Right ventricle myocardium inferior (tissue), 1 donor: ENCODE results near the gene HEXD. TPM values are rescaled to one million over a fixed set of nuclear protein-coding genes. Genes with fewer than 3 reads are reported as not detected.
"Not testable (repeated sequence)": the region's sequence is repeated elsewhere in the genome, so short reads cannot be mapped to it uniquely, and the experiment has no call there.

Source experiments
- ATAC-seq: fragments of 200-7000 bp; cut with Tn5 transposase; one replicate; pipeline ENCODE4 v1.9.1; 2020; ENCODE audit warnings: mild to moderate bottlenecking, moderate library complexity
- DNase-seq: peaks from one replicate; pipeline ENCODE4 v3.0.0; 2021; ENCODE audit errors: missing footprints
- intact Hi-C: fragments of 100-400 bp; cut with DNase I; formaldehyde crosslinking; loops from one replicate; pipeline ENCODE4 v1.11.0; 2022
- total RNA-seq: library from RNA; stranded (reverse); fragmentation: NEBNext Ultra II Directional; extraction: Animal tissue kit (Norgen Biotek cat#: 25700); gene quantifications from one replicate; pipeline ENCODE4 v1.2.1, GENCODE V29; 2021
- donor health status: DM: no; HTN: yes; CAD: no; lungs with severe emphysema.

HEXD gene
- total RNA-seq, 1 donor from 2014 or later = 14.4 TPM

GRCh38 chr17:82446124-82446523 is 28.0 kb downstream of the HEXD start:
- ATAC-seq (no peak), DNase-seq (no peak)
- intact Hi-C loops = no loop called here

DNA sequence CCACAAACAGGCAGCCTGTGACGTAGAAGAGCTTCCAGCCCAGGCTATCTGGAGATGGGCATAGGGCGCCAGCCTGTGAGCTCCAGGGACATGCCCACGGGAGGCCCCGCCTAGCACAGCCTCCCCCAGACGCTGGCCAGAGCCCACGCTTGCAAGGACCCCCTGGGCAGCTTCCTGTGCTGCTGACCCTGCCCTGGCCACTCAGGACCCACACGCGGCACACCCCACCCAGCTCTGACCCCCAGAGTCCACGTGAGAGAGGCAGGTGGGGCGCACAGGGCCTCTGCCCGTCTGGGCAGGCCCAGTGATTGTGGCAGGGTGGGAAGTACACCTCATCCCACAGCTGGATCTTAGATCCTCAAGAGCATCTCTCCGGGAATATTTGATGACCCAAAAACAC is 28.5 kb downstream of the HEXD start:
- no peak for ATAC-seq
- no peak for DNase-seq
- intact Hi-C loops = no loop called here

DNA sequence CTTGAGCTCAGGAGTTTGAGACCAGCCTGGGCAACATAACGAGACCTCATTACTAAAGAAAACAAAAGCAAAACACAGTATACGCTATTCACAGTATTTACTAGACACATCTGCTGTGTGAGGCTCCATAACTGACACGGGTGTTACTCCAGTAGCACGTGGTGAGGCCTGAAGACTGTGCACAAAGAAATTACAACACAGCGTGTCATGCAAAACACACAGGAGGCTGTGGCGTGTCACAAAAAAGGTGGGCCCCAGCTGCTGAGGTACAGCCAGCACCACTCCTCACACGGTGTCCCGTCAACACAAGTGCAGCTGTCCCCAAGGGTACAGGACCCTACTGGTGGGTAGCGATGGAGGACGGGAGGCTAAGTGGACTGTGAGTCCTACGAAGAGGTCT is 29.7 kb downstream of the HEXD start:
- DNase-seq (no peak), ATAC-seq (no peak)
- intact Hi-C loops = no loop called here

GRCh38 chr17:82449131-82449882 is 31.2 kb downstream of the HEXD start:
- no peak for DNase-seq
- no peak for ATAC-seq
- intact Hi-C loops = no loop called here

DNA sequence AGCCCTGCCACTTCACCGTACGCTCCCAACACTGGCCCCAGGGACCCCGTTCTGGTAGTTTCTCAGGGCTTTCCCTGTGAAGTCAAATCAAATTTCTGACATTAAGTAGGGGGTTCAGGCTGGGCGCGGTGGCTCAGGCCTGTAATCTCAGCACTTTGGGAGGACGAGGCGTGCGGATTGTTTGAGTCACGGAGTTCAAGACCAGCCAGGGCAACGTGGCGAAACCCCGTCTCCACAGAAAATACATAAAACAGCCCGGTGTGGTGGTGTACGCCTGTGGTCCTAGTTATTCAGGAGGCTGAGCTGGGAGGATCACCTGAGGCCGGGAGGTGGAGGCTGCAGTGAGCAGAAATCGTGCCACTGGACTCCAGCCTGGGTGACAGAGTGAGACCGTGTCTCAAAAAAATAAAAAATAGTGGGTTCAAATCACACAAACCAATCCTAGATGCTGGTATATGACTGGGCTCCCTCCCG is 31.8 kb downstream of the HEXD start:
- DNase-seq = no peak
- peak; percentile 1 for ATAC-seq
- intact Hi-C loops = loop anchor here (5.0 kb wide), 1 partner anchor 33 kb away; the partner anchor contains the start of genes HEXD and OGFOD3

DNA sequence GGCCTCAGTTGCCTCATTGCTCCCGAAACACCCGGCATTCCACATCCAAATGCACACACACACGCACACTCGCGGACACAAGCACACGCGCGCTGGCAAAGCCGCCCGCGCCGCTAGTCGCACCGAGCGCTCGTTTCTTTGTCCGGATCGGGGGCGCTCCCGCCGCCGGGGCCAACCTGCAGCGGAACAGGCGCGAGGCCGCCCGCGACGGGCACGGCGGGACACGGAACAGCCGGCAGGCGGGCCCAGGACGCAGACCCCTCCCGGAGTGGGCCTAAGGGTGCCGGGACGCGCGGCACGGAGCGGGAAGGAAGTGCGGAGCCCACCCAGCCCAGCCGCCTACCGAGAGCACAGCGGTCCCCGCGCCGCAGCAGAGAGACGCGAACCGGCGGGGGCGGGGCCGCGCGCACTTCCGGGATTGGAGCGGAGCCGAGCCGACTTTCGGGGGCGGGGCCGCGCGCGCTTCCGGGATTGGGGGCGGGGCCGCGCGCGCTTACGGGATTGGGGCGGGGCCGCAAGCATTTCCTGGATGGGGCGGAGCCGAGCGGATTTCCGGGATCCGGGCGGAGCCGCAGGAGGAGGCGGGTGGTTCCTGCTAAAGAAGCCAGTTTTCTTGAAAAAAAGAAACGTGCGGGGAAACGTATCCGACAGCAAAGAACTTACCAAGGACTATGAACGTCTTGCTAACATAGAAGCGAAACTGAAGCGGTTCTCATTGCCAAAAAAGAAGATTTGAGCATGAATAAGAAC is 32.4 kb downstream of the HEXD start, which contains the start of gene CYBC1:
Gene CYBC1 (minus strand): TSS at position 396 of the 750 bp plus-strand sequence. CDS start 1,498 bp downstream, outside the sequence.
- intact Hi-C loops = loop anchor here (5.0 kb wide), 1 partner anchor 33 kb away; the partner anchor contains the start of genes HEXD and OGFOD3
- DNase-seq = peak; percentile 96
- peak; percentile 96 for ATAC-seq

DNA sequence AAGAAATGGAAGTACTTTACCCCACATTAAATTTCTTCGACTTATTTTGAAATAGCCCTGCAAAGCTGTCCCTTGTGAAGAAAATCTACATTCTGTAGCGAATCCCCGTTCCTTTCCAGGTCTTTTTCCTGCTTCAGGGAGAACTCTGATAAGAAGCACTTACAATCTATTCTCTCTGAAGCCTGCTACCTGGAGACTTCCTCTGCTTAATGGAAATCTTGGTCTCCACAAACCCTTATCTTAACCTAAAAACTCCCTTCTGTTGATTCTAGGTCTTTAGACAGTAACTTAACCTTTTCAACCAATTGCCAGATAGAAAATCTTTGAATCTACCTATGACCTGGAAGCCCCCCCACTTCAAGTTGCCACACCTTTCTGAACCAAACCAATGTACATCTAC is 34.0 kb downstream of the HEXD start:
- ATAC-seq (no peak), DNase-seq (no peak)
- intact Hi-C loops = loop anchor here (5.0 kb wide), 1 partner anchor 35 kb away; the partner anchor contains the start of genes HEXD and OGFOD3

DNA sequence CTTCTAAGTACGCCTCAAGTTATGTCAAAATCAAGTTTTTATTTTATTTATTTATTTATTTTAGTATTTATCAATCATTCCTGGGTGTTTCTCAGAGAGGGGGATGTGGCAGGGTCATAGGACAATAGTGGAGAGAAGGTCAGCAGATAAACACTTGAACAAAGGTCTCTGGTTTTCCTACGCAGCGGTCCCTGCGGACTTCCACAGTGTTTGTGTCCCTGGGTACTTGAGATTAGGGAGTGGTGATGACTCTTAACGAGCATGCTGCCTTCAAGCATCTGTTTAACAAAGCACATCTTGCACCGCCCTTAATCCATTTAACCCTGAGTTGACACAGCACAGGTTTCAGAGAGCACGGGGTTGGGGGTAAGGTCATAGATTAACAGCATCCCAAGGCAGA is 35.0 kb downstream of the HEXD start:
- intact Hi-C loops = loop anchor here (5.0 kb wide), 1 partner anchor 36 kb away; the partner anchor contains the start of genes HEXD and OGFOD3
- ATAC-seq, DNase-seq: not testable (repeated sequence)

DNA sequence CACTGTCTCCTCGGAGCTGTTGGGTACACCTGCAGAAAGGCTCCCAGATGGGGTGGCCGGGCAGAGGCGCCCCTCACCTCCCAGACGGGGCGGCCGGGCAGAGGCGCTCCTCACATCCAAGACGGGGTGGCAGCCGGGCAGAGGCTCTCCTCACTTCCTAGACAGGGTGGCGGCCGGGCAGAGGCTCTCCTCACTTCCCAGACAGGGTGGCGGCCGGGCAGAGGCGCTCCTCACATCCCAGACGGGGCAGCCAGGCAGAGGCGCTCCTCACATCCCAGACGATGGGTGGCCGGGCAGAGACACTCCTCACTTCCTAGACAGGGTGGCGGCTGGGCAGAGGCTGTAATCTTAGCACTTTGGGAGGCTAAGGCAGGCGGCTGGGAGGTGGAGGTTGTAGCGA is 35.6 kb downstream of the HEXD start:
- intact Hi-C loops = loop anchor here (5.0 kb wide), 1 partner anchor 36 kb away; the partner anchor contains the start of genes HEXD and OGFOD3
- DNase-seq, ATAC-seq: not testable (repeated sequence)

- DNase-seq (no peak), ATAC-seq (no peak)
- intact Hi-C loops = no loop called here
Observed at GRCh38 chr17:82457073-82457928, 39.2 kb downstream of the HEXD start.

GRCh38 chr17:82457929-82458178 is 39.7 kb downstream of the HEXD start:
- ATAC-seq (no peak), DNase-seq (no peak)
- intact Hi-C loops = loop anchor here (1.0 kb wide), 1 partner anchor 70 kb away; no protein-coding TSS in a partner anchor

DNA sequence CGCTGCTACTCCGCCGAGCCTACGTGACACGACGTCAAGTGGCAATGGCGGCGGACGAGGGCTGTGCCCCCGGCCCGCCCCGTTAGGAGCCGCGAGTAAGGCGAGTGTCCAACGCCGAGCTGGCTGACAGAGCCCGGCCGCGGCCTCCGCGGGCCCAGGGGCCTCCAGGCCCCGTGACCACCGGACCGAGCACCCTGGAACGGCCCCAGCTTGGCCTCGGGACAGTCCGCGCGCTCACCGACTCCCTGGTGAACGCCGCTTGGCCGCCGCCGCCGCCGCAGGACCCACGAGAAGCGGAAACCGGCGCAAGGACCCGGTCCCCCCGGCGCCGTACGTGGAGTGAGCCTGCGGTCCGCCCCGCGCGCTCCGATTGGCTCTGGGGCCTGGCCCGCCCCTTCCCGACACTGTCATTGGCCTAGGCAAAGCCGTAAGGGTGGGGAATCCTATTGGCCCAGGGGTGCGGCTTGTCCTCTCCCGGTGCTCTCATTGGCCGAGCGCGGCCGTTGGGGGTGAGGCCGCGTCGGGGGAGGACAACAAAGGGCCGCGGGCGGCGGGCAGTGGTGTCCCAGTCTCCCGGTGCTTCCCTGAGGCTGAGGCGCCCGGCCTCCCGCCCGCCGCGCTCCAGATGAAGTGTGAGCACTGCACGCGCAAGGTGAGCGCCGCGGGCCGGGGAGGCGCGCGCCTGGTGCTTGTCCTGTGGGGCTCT is 40.2 kb downstream of the HEXD start, which contains the start of gene NARF:
Gene NARF (plus strand): TSS at position 563 of the 706 bp plus-strand sequence. CDS start 63 bp downstream, at position 626.
- intact Hi-C loops = loop anchor here (1.0 kb wide), 1 partner anchor 70 kb away; no protein-coding TSS in a partner anchor
- ATAC-seq (peak; percentile 99), DNase-seq (peak; percentile 99)

GRCh38 chr17:82458885-82459424 is 40.8 kb downstream of the HEXD start:
- no peak for ATAC-seq
- intact Hi-C loops = loop anchor here (1.0 kb wide), 1 partner anchor 69 kb away; no protein-coding TSS in a partner anchor
- DNase-seq = no peak

DNA sequence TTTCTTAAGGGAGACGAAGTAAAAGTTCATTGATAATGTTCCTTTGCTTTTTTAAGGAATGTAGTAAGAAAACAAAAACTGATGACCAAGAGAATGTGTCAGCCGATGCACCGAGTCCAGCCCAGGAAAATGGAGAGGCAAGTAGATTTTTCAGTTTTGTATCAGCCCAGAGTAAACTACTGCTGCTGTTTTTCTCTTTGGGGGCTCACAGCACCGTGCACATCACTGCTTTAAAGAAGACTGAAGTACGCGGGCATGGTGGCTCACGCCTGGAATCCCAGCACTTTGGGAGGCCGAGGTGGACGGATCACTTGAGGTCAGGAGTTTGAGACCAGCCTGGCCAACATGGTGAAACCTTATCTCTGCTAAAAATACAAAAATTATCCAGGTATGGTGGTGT is 41.8 kb downstream of the HEXD start:
- DNase-seq, intact Hi-C loops, ATAC-seq: not testable (repeated sequence)

DNA sequence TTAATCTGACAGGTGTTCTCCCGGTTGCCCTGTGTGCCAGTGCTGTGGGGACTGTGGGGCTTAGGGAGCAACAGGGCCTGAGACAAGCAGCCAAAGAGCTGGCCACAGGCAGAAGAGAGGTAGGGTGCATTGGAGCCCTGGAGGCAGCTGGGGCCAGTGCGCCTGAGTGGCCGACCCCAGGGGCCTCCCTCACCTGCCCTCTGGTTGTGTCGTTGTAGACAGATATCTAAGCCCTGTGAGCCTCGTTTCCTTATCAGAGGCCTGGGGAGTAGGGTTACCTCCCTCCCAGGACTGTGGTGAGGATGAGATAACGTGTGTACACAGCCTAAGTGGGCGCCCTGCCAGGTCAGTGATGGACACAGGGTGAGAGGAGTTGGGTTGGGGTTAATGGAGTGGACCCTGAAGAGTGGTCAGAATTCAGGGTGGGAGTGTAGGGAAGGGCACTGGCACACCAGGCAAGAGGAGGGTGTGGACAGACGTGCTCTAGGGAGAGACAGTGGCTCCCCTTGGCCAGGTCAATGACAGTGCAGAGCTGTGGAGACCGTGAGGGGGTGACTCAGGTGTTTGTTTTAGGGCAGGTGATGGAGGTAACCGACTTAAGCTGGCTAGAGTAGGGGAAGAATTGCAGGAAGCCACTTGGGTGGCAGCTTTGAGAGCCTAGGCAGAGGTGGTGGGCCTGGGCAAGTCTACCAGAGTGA is 43.8 kb downstream of the HEXD start:
- no peak for DNase-seq
- intact Hi-C loops = no loop called here
- no peak for ATAC-seq

DNA sequence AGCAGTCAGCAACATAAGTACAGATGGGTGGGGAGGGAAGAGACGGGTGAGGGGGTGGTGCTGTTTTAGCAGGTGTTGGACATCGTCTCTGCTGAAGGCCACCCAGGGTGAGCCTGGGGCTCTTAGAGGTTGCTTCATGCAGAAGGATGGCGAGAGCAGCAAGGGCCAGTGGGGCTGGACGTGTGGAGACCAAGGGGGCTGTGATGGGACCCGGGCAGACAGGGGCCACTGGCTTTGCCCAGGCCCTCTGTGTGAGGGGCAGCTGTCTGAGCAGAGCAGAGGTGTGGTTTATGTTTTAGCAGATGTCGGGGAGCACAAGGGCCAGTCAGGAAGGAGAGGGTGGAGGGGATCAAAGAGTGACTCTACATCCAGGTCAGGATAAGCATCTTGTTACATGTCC is 45.2 kb downstream of the HEXD start:
- no peak for DNase-seq
- intact Hi-C loops = no loop called here
- no peak for ATAC-seq

DNA sequence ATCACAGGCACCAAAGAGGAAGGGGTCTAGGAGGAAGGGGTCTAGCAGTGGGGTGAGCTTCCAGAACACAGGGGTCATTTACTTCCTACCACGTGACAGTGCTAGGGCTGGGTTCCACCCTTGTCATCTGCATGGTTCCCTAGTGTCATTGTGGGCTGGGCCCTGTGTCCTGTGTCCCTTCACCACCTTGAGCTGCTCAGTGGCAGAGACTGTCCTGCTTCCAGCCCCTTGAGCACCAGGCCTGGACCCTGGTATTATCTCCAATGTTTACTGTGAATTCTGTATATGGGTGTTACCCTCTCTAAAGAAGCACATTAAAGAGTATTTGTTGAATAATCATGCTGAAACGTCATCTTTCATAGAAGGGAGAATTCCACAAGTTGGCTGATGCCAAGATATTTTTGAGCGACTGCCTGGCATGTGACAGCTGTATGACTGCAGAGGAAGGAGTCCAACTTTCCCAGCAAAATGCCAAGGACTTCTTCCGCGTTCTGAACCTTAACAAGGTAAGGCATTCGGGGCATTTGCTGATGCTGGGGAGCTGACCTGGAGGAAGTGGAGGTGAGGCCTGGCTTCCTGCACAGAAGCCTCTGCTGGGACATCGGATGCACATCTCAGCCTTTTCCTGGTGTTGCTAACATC is 45.9 kb downstream of the HEXD start:
- ATAC-seq (peak; percentile 43), DNase-seq (no peak)
- intact Hi-C loops = no loop called here
